ENCODE results near the gene DNAJC2.
A peak's percentile ranks its signal among the peaks of the same experiment; 100 is the strongest.

Gene DNAJC2, protein sequence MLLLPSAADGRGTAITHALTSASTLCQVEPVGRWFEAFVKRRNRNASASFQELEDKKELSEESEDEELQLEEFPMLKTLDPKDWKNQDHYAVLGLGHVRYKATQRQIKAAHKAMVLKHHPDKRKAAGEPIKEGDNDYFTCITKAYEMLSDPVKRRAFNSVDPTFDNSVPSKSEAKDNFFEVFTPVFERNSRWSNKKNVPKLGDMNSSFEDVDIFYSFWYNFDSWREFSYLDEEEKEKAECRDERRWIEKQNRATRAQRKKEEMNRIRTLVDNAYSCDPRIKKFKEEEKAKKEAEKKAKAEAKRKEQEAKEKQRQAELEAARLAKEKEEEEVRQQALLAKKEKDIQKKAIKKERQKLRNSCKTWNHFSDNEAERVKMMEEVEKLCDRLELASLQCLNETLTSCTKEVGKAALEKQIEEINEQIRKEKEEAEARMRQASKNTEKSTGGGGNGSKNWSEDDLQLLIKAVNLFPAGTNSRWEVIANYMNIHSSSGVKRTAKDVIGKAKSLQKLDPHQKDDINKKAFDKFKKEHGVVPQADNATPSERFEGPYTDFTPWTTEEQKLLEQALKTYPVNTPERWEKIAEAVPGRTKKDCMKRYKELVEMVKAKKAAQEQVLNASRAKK

DNA sequence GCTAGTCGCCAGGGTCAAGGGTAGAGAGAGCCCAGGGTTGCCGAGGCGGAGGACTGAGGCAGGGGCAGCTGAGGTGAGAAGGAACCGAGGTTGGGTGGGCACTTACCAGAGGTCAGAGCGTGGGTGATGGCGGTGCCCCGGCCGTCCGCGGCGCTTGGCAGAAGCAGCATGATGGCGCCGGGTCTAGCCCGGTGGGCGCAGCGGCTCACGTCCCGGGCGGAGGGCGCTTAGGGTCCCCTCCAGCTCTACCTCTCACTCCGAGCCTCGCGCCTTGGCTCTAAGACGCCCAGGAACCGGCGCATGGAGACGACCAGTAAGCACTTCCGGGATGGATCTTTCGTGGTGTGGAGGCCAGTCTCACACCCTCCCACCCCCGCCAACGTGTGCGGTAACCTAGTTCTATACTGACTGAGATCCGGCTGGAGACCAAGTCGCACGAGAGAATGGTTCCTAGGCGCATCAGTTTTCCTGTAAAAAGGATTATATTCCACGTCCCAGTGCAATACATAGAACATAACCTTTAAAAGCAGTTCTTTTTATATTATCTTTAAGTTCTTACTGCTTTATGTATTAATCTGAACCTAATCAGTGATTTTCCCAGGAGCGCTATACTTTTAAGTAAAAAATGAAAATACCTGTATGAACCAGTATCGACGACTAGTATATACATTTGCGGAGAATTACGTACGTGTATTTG is at the start of gene DNAJC2:
TSS of gene DNAJC2 (minus strand) at position 315 of the 697 bp plus-strand sequence. CDS start at position 170, 145 bp downstream.
- peak; percentile 75 for DNase-seq

DNA sequence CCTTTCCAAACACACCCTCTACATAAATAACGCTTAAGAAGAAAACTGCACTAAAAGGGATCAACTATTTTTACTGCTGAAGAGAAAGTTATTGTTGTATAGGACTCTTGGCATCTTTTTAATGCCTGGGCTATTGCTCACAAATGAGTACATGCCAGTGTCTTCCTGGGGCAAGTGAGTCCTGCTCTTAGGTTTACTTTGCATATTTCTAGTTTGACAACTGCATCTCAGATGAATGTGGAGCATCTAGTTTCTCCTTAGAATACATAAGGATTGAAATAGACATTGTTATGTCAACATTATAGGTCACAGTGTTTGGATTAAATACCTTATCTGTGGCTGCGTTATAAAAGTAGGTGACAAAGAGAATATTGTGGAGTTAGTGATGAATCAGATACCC is 47.4 kb upstream of the DNAJC2 start:
- no peak for DNase-seq

DNA sequence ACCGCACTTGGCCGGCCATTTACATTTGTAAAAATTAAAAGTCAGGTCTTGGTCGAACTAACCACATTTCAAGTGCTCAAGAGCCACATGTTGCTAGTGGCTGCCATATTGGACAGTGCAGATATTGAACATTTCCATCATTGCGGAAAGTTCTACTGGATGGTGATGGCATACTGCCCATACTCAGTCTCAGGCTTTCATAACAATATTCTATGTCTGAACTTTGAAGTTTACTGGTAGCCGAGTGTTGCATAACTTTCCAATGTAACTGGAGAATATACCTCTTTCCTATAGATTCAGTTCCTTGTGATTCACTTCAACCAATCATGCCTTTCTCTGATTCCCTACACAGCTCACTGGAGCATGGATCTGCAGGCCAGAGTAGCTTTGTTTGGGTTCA is 46.6 kb upstream of the DNAJC2 start:
- no peak for DNase-seq

DNA sequence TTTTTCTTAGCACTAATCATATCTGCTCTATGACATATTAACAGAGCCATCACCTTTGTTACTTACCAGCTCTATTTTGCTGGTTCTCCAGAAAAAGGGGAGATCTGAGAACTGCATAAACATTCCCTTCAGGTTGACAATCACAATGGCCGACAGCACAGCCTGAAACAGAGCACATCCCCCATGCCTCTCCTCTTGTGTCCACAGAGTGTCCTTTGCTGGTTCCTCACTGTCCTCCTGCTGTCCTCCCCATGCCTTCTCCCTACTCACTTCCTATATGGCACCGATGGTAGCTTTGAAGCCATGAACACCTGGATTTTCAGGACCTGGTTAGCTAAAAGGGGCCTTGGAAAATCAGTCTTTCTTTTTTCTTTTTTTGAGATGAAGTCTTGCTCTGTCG is 44.7 kb upstream of the DNAJC2 start:
- DNase-seq, result no peak

DNA sequence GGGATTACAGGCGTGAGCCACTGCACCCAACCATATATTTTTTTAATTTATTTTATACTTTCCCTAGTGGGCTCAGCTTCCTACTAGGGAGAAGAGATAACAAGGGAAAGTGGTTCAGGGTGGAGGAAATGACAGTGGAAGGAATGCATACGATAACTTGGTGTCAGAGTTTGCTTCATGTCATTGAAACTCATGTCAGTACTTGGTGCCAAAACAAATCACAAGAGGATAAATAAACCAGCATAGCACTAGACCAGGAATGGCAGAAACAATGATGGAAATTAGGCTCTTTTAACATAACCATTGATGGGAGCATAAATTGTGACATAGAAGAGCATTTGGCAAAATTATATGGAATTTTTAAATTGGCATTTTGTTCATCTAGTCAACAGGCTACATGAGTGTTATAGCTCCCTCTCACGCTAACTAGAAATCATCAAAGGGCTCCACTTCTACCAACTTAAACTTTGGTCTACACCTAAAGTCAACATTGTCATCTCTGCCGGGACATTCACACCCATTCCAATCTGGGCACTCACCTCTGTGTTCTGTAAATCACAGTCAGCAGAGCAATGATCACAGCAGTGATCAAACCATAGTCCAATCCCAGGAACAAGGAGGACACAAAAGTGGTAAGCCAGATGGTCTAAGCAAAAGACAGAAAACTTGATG is 44.0 kb upstream of the DNAJC2 start:
- no peak for DNase-seq

DNA sequence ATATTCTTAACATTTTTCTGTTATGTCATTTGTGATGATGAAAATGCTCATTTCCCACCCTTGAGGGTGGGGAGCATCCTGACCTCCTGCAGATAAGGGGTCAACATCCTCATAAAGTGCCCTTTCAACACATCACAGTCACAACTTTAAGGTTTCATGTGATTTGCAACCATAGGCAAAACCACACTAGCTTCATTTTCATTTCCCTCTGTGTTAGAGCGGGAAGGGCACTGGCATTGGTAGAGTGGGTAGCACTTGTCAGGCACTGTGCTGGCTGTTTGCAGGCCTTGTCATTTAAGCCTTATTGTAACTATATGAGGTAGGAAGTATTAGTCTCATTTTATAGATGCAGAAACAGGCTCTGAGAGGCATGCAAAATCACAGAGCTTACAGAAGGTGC is 42.7 kb upstream of the DNAJC2 start:
- DNase-seq, result no peak

DNA sequence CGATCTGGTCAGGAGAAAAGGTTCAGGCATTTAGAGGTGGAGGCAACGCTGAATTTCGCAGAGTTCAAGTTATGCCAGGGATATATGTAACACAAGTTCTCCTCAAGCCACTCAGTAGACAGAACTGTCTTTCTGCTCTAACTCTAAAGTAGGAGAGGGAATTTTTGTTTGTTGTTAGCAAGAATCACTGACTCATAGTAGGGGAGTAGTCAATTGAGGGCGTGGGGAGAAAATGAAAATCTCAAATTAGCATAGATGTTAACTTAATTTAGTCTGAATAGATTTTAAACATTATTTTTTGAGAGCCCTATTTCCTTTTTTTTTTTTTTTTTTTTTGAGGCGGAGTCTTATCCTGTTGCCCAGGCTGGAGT is 37.5 kb upstream of the DNAJC2 start:
- DNase-seq, result no peak

DNA sequence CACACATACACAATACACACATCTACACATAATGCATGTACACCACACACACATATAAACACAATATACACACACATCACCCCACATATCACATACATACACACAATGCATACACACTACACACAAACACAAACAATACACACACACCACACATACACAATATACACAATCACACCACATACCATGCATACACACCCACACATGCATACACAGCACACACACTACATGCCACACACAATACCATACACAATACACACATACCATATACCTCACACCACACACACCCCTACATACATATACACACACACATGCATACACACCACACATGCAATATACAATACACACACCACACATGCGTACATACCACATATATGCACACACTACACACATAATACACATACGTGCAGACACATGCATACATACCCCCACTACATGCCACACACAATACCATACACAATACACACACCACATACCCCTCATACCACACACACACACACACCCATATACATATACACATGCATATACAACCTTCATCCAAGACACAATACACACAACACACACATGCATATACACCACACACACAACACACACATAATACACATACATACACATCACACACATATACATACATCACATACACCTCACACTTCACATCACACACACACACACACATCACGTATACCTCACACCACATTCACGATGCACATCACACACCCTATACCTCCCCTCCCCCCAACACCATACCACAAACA is 36.9 kb upstream of the DNAJC2 start:
- DNase-seq, result no peak

DNA sequence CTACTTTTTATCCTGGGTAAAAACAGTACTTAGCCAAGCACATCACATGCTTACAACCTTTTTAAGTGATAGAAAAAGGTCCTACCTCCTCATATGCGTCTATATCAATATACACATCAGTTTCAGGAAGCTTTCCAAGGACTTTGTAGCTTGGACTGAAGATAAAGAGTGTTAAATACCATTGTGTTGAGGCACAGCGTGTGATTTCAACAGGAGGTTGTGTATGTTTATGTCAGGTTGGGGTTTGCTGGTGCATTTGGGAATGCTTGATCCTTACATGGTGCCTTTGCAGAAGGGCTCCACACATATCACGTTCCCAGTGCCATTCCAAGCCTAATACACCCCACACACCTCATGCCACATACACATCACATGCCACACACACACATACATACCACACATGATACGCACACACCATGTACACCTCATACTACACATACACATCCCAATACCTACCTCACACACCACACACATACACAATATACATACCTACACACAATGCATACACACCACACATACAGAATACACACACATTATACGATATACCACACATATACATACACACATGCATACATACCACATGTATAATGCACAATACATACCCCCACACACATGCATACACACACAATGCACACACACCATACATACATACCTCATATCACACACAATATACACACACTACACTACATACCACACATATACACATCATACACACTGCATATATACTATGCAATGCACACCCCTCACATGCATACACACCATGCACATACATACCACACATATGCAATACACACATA is 36.0 kb upstream of the DNAJC2 start:
- no peak for DNase-seq

DNA sequence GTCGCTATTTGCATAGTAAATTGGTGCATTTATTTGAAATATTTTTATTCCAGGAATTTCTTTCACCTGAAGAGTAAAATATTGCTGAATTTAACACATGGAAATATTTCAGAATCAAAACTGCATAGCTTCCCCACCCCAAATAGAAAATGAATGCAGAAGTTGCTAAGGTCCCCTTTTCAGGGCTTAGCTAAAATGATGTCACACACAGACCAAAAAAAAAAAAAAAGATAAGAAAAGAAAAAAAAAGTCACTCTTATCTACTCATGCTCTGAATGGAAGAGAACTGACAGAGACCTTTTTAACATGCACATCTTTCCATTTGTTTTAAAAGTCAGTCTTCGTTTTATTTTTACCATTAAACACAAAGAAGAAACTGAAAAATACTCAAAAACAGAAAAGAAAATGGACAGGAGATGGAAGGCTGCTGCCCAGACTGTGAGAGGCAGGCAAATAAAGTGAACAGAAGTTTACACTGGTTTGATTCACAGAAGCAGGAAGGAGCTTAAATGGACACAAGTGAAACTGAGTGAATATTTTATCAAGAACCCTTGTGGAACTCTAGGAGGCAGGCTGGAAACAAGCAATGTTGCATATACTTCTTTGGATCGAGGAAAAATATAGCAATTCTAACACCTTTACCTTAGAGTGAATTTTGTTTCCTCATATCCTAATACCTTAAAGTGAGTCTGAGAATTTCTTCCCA is 34.9 kb upstream of the DNAJC2 start:
- no peak for DNase-seq

DNA sequence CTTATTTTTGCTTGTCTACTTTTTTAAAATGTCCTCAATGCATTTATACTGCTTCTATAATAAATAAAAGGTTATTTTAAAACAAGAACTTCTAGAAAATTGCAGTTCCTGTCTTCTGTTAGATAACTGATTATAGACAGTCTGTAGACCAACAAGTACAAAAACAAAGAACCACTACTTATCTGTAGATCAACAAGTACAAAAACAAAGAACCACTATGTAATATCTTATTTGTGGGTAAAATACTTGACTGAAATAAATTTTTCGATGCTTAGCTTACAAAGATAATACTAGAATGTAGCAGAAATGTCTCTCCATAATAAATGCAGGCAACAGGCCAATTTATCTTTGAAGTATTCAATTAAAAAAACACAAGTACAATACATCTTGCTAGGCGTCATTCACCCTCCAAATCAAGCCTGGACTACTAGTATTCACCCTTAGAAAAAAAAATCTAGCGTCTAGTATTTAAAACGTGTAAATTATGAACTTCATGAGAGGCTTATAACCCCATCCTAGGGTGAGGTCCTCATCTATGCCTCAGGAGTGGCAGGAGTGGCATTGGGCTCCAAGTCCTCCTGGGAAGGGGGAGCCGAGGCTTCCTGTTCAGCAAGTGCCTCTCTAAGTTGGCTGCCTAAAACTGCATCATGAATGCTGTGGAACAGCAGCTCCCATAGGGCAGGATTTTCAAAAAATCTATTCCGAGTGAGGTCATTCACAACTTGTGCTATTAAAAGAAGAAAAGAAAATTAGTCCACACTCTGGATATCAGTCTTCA is 29.5 kb upstream of the DNAJC2 start:
- DNase-seq, result no peak

DNA sequence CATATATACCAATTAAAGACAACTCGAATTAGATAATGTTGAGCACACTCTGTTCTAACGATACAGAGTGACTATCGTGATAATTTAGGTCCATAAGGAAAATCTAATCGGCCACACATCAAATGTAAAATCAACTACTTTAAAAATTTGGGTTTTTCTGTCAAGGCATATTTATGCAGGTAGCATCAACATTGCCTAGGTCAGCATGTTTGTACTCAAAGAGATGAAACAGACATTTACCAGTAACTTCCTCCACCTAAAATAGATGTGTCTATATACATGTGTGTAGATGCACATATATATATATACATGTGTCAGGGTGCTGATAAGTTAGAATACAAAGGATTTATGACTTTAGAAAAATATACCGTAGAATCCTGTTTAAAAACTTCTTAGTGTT is 24.9 kb upstream of the DNAJC2 start:
- no peak for DNase-seq

DNA sequence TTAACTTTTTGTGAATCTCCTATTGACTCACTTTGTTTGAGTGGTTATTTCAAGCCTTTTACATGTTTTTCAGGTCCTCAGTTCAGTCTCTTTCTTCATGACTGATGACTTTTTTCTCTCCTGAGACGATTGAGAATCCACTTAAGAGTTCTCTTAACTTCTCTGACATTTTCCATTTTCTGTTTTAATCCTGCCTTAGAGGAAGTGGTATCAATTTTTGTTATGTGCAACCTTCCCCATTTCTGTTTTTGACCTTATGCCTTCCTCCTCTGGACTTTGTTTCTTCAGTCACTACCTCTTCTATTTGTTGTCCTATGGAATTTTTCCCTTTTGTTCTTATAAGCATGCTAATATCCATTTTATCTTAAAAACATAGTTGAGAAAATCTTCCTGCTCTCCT is 5.2 kb upstream of the DNAJC2 start:
- DNase-seq, result no peak

DNA sequence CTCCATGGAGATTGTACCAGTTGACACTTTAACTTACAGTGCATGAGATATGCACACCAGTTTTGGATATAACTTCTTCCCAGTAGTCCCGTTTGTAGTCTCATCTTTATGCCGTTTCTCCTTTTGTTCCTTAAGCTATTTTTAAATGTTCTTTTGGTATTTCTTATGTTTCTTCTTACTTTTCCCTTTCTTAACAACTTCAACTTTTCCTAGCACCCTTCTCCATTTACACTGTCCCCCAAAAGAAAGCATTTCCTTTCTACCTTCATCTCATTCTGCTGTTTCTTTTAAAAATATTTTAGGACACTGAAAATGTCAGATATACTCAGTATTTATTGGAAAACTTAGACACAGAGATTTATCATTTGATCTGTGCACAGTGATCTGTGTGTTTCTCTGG is 4.4 kb upstream of the DNAJC2 start:
- no peak for DNase-seq

DNA sequence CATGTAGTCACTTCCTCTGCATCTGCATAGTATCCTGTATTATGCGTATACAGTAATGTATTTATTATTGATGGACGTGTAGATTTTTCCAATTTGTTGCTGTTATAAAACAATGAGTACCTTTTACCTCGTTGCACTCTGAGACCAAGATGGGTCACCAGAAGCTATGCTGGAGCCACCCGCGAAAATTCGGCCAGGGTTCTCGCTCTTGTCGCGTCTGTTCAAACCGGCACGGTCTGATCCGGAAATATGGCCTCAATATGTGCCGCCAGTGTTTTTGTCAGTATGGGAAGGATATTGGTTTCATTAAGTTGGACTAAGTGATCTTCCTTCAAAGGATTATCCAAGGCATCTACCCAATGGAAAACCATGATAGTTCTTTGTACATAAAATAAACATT is 3.9 kb upstream of the DNAJC2 start:
- DNase-seq, result no peak

DNA sequence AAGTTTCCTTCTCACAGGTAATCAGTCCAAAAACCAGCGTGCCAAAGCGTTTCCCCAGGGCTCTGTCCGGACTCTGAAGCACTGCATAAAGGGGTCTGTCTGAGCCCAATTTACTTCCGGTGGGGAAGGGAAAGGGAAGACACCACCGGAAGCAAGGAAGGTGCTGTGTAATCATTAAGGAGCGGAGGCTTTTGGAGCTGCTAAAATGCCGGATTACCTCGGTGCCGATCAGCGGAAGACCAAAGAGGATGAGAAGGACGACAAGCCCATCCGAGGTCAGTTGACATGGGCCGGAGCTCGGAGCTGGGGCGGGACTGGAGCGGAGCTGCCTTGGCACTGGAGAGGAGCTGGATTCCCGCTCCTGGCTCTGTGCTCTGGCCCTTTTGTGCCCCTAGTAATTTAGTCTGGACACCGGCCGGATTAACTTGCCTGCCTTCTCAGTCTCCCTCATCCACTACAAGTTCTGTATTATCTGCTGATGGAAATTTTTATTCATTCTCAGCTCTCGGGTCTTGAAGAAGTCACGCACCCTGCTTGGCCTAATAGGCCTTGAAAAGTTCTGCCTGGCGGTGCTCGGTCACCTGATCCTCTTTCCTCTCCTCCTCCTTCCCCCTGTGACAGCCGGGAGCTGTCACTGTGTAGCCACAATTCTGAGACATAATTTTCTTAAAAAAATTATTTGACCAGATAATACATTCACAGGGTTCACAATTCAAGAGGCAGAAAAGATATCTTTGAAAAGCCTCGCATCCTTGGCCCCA is 3.1 kb upstream of the DNAJC2 start, which contains the start of gene PSMC2:
TSS of gene PSMC2 (plus strand) at position 137 of the 761 bp plus-strand sequence. CDS start at position 206, 69 bp downstream.
- DNase-seq, result peak; percentile 73

DNA sequence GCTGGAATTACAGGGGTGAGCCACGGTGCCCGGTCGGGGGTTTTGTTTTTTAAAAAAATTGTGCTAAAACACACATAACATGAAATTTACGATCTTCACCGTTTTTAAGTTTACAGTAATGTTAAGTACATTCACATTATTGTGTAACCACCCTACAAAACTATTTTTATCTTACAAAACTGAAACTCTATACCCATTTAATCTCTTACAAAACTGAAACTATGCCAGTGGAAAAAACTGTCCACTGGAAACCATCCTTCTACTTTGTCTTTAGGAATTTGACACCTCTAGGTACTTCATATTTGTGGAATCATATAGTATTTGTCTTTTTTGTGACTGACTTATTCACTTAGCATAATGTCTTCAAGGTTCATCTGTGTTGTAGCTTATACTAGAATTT is 1.8 kb upstream of the DNAJC2 start:
- DNase-seq, result no peak

DNA sequence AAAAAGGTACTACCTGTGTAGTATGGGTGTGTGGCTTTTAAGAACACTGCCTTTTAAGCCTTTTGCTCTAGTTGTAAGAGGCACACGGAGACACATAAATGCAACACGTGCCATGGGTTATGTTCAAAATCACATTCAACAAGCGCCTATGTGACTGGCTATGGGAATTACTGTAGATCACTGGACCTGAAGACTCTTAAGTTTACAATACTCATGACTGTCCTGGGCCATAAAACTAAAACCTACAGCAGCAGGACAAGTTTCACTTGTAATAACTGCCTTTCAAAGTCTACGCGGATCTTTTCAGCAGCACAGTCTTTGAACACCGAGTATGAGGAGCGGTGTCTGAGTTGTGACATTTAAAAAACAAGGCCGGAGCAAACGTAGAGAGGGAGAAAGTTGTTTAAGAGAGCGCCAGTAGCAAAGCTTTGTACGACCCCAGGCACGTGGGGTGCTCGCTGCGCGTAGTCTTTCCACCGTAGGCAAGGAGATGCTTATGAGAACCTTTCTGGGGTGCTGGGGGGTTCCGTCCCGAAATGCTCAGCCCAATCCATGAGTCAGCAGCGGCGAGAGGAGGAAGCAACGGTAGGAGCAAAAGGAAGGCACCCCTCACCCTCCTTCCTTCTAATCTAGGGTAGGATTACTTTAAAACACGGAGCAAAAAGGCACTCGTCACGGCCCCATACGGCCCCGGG is 662 bp downstream of the DNAJC2 start:
- DNase-seq, result peak; percentile 24

DNA sequence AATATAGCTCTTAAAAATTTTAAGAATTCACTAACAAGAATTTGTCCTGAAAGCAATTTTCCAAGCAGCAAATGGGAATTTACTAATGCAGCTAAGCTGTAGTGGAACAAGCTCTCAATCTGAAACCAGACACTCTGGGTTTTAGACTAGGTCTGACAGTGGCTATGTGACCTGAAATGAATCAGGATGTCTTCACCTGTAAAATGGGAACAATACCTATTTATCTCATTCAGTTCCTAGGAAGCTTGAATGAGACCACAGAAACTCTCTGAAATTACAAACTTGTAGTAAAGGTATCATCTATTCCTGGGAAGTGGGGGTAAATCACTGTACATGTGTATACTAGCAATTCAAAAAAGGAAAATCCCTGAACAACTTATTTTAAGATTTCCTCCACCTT is 1.2 kb downstream of the DNAJC2 start:
- DNase-seq, result no peak

Measured in activated CD4-positive, alpha-beta T cell treated with anti-CD3 and anti-CD28 coated beads for 1 hour (primary cell).